K562 (cell line): Measurements from ENCODE around the gene ARHGEF38.

ENCODE experiments used
- CC2D1A ChIP-seq: fragments of 450-650 bp; IDR thresholded peaks from 2 replicates; pipeline ENCODE4 v1.6.1; 2017; ENCODE audit warnings: mild to moderate bottlenecking
- MAFK ChIP-seq: IDR thresholded peaks from 2 replicates; pipeline ENCODE4 v1.6.1; 2011; ENCODE audit warnings: low read length, improper control_type of control experiment
- MXI1 ChIP-seq: IDR thresholded peaks from 2 replicates; pipeline ENCODE4 v1.6.1; 2011; ENCODE audit warnings: low read depth, mild to moderate bottlenecking, improper control_type of control experiment, low read length
- TAF1 ChIP-seq: IDR thresholded peaks from 2 replicates; pipeline ENCODE4 v1.6.1; 2011; ENCODE audit warnings: mild to moderate bottlenecking, low read length, moderate library complexity; ENCODE audit not compliant: insufficient read depth, control insufficient read depth, severe bottlenecking; ENCODE audit errors: extremely low read depth

DNA sequence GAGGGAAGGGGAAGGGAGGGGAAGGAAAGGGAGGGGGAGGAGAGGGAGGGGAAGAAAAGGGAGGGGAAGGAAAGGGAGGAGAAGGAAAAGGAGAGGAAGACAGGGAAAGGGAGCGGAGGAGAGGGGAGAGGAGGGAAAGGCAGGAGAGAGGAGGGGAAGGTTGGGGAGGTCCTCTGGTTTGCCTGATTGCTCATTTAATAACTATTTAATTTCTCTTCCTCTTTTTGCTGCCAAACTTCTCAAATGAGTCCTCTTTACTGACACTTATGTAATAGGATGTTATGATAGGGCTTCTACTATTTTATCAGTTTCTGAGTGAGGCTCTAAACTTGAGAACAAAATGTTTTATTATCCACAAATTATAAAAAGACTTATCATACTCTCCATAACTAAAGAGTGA is 43.1 kb upstream of the ARHGEF38 start:
- TF ChIP-seq CC2D1A (no peak), MXI1 (no peak), MAFK (no peak), TAF1 (no peak)
